ENCODE data around the gene ADAM12.

Gene ADAM12

DNA sequence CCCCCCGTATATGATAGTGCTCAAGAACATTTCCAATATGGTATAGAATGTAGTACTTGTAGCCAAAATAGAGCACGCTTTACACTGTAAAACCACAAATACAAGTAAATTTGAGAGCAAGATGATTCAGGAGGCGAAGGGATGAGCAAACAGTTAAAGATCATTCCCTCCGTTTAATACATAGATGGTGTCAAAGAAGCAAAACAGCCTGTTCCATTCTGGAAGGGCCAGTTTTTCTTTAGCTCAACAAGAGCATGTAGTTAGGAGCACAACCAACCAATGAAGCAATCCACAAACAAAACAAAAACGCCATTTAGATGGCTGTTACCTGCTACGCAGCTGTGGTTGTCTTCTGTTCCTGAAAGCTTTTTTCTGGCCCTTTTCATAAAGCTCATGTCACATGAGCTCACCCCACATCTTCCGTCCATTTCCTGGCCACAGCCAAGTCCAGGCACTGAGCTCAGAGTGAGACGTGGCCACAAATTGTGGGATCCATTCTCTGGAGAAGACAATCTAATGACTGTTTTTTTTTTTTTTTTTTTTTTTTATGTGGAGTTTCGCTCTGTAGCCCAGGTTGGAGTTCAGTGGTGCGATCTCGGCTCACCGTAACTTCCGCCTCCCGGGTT, 306.3 kb downstream of the ADAM12 start:
- DNase-seq (ENCODE audit: low spot score): no peak

DNA sequence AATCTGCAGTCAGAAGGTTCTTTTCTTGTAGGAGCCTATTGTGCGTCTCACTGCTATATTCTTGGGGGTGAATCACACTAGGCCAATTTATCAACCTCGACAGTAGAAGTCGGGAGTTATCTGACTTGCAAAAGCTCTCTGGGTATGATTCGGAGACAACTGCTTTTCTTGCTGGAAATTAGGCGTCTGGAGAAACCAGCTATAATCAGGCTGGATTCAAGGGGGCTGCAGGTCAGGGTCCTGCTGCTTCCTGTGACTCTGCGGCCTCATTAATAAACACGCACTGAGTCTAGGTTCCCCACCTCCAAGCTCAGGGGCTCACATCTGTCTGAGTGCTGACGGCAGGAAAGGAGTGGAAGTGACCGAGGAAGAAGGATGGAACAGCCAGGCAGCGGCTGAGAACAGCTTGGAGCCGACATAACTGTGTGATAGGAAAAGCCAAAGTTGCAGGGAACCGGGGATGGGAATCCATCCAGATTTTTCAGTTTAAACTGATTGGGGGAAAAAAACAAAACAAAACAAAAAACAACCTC, 307.3 kb downstream of the ADAM12 start:
- DNase-seq (ENCODE audit: low spot score): no peak

DNA sequence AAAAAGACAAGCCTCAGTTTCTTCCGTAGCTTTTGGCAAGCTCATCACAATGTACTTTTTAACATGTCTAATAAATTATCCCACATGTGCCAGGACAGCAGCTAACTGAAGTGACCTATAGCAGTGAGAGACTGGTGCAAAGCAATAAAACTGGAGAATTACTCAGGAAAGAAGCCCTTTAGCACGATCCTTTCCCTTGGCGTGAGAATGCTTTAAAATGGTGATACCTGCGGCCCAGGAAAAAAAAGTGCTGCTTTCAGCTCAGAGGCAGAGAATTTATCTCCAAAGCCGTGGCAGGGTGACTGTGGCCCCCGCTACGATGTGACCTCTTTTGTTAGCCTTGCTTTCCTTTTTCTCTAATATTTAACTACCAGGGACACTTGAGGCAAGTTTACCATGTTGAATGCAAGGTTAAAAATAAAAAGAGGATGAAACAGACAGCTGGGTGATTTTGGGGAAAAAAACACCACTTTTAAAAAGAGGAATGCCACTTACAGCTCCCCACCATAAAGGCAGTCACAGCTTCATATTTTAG, 307.9 kb downstream of the ADAM12 start:
- DNase-seq (ENCODE audit: low spot score): no peak

DNA sequence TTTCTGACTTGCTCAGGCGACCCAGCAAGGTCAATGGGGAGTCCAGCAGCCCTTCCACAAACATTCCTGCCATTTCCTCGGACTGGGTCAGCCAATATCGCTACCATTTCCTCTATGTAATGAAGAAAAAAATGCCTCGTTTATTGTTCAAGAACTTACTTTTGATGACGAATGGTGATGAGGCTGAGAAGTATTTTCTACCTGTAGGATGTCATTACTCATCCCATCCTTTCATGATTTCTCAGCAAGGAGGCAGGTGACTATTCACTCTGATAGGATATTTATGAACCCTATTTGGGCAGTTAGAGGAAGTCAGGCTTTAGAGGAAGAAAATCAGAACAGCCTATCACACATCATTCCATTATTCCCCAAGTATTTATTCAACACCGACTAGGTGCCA, 313.3 kb downstream of the ADAM12 start:
- no peak for DNase-seq (ENCODE audit: low spot score)

DNA sequence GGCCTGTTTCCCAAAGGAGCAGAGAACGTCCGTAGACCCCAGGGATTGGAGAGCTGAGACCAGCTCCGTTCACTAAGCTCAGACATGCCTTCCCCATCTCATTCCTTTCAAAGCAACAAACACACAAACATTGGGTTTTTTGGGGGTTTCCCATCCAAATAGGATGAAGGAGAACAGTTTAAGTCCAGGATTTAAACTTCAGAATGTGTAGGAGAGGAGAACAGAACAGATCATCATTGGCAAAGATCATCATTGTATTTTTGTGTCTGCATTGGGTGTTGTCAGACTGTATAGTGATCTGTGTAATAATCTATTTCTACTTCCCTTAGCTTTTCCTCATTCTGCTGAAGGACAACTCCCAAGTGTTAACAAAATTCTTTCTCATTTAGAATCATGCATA, 314.0 kb downstream of the ADAM12 start:
- DNase-seq (ENCODE audit: low spot score): no peak

DNA sequence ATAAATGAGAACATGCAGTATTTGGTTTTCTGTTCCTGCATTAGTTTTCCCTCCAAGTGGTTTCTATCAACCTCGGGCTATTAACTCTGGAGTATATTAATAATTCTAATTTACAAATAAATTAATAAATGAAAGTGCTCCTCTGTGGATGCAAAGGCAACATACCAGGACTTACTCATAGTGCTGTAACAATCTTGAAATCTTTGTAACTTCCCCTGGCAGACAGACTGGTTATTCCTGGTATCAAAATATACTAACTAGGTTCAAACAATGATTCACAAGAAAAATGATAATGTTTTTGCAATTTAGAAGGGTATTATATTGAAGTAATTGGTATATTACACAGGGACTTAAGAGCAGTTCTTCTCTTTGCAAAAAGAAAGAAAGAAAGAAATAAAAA, 314.7 kb downstream of the ADAM12 start:
- DNase-seq (ENCODE audit: low spot score): no peak

DNA sequence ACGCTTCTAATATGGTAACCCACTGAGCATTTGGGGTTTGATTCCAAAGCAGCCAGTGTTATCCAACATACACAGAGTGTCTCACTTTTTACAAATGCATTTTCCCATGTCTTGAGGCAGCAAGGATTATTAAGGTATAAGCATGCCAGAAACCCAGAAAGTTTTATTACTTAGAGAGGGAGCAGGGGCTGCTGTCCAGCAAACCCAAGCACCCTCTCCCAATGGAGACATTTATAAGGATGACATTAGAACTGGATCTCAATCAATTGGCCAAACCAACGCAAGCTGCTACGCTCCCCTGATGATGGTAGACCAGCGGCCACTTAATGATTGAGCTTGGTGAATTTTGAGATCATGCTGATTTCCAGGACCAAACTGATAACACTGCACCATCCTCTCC, 315.7 kb downstream of the ADAM12 start:
- no peak for DNase-seq (ENCODE audit: low spot score)

DNA sequence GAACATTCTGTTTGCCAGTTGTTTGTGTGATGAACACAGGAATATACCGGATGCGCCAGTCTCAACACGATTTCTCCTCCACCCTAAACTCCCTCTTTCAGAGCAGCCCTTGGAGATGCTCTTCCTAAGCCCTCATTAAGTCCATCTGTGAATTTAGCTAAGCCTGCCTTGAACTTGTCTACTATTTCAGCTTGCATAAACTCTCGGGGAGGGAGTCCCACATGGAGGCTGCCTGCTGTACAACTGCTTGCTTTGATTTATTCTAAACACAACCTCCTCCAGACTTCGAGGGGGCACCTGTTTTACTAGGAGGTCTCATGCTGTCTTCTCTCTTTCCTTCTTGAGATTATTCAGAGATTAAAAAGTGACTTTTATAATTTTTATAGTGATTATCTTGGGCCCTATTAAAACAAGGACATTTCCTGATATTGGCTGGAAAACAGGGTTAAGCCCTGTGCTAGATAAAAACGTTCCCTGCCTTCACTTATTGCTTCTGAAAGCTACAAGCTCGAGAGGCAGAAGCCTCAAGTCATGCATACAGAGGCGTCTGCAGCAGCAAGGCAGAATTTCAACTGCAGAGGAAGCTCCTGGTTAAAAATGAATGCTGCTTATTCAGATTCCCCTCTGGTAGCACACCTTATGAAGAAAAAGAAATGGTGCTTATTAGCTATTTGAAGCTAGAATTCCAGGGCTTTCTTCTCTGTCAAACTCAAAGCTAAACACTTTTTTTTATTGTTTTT, 317.6 kb downstream of the ADAM12 start:
- no peak for DNase-seq (ENCODE audit: low spot score)

DNA sequence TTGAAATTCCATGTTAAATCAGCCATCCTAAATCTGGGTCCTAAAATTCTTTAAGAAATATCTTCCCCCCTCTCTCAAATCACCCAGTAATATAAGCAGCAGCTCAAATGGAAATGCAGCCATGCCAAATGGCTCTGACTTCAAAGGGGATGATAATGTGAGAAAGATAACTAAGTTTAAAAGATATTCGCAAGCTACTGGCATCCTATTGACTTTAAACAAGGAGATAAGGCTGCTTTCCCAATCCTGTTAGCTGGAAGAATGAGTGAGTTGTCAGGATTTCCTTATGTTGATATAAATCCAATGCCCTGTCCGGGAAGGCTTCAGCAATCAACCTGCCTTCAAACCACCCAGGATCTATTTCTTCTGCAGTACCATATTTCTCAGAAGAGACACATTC, 320.0 kb downstream of the ADAM12 start:
- no peak for DNase-seq (ENCODE audit: low spot score)

DNA sequence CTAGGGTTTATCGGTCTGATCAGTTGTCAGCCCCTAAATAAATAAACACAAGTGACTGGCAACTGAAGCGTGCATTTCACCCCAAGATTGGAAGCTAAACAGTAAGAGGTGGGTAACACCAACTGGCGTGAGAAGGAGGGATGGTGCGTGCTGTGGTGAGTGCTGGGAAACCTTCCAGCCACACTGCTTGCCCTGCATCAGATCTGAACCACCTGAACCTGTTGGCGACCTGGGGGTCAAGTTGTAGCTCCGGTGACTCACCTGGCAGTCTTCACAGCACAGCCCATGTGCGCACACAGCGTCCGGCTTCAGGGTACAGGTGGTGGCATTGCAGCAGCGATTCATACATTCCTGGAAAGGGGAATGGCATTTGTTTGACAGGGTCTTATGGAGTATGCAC, 321.8 kb downstream of the ADAM12 start:
- DNase-seq (ENCODE audit: low spot score): no peak

DNA sequence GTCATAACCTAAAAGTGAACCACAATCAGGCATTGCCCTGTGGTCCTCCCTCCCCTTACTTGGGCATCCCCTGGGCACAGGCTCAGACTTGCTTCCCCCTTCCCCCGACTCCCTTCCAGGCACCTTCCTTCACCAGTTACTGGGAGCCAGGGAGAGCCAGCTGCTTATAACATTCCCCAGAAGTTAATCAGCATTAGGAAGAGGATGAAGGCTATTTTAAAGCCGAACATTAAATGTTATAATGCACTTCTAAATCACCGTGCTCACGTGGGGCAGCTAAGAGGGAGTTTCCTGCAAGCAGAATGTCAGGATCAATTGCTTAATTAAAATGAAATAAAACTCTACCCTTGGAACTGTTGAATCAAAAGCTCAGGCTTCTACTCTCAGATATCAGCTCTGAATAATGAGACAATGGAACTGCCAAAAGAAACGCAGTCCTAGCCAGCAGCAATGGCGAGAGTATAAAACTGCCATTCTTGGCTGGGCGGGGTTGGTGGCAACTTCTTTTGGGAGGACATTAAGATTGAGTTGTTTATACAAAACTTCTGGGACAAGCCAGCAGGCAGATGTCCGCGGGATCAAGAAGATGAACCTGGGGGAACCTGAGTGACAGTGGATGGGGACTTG, 322.4 kb downstream of the ADAM12 start:
- DNase-seq (ENCODE audit: low spot score): no peak

DNA sequence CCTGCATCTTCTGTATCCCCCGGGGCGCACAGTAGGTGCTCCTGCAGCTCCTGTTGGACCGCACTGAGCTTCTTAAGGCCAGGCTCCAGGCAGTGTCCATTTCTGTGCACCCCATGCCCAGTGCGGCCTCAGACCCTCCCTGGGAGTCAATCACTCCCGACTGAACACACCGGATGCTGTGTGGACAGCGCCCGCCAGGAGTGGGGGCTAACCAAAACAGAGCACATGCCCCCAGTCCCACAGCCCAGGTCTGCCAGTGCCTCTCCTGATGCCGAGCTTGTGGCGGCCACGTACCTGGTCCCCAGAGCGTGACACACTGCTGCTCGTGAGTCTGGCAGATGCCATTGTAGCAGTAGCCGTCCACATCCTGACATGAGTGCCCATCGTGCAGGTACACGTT, 323.8 kb downstream of the ADAM12 start:
- no peak for DNase-seq (ENCODE audit: low spot score)

DNA sequence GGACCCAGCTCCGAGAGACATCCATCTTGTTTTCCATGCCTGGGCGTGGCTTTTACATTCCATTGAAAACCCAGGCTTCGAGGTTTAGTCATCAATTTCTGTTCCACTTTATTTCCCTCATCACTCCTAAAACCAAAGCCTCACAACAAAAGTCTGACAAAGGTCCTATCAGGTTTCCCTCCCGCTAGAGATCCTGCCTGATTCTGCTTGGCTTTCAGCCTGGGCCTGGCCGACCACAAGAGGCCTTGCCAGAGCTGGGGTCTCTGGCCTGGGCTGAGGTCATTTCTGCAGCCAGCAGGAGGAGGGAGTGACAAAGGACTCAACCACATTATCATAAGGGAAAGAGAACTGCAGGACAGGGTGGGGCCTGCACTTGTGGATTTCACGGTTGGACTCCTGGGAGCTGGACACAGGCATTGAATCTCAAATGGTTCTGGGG, 324.9 kb downstream of the ADAM12 start:
- DNase-seq (ENCODE audit: low spot score): no peak

DNA sequence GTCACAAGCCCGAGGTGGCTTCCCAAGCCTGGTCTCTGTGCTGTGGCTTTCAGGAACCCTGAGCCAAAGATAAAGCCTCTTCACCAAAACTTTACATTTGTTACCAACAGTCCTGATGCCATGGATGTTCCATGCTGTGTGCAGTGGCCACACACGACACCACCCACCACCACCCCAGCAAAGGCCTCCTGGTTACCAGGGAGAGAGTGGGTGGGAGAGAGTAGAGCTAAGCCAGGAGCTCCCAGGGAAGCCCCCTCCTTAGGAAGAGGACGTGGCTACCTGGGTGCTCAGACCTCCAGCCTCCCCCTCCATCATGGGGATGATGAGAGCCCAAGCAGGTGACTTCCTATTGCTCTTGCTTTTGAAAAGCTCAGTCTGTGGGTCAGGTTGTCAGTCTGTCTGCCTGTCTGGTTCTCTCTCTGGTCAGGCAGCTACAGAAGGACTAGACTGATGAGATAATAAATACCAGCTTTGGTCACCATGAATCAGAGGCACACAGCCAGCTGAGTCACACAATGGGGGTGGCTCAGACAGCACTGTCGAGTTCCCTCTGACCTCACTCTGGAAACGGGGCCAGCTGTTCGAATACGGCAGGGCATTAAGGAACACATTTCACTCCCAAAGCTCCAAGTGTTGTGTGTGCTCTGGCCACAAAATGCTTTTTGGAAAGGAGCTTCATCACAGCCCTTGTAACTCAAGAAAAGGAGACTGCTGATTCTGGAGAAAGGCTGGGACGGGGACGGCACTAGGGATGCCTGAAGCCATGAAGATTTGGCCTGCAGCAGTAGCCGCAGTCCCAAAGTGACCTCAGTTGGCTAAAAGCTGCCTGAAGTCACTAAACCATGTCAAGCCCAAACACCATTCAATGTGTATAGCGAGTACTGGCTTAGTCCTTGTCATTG, 325.9 kb downstream of the ADAM12 start:
- no peak for DNase-seq (ENCODE audit: low spot score)

DNA sequence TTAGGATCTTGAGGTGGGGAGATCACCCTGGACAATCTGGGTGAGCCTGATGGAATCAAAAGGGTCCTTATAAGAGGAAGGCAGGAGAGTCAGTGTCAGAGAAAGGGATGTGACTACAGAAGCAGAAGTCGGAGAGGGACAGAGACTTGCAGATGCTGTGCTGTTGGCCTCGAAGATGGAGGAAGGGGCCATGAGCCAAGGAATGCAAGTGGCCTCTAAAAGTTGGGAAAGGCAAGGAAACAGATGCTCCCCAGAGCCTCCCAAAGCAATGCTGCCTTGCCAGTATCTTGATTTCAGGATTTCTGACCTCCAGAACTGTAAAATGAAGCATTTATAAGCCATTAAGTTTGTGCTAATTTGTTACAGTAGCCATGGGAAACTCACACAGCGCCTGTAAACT, 326.8 kb downstream of the ADAM12 start:
- no peak for DNase-seq (ENCODE audit: low spot score)

DNA sequence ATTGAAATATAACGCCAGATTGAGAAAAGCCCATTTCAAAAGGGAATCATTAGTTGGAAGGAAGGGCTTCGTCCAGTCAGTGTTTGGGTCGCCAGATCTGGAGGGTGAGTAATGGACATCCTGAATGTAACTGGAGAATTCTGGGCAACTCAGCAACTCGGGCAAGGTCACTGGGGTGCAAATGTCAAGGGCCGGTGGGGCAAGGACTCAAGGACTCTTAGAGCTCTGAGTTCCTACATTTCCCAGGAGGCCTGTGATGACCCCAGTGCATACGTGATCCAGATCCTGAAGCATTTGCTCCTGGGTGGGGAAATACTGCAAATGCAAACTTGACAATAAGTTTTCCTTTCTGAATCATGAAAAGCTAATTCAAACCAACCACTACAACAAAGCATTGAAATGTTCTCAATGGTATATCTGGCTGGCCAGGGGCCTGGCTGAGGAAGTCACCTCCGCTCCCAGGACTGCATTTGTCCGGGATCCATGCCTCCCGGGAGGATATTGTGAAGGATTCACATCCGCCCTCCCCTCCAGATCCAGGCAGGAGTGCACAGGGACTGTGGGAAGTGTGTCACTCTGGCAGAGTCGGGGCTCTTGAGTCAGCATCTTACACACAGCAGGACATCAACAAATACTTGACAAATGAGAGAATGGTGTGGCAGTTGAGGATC, 327.9 kb downstream of the ADAM12 start:
- DNase-seq (ENCODE audit: low spot score): no peak

DNA sequence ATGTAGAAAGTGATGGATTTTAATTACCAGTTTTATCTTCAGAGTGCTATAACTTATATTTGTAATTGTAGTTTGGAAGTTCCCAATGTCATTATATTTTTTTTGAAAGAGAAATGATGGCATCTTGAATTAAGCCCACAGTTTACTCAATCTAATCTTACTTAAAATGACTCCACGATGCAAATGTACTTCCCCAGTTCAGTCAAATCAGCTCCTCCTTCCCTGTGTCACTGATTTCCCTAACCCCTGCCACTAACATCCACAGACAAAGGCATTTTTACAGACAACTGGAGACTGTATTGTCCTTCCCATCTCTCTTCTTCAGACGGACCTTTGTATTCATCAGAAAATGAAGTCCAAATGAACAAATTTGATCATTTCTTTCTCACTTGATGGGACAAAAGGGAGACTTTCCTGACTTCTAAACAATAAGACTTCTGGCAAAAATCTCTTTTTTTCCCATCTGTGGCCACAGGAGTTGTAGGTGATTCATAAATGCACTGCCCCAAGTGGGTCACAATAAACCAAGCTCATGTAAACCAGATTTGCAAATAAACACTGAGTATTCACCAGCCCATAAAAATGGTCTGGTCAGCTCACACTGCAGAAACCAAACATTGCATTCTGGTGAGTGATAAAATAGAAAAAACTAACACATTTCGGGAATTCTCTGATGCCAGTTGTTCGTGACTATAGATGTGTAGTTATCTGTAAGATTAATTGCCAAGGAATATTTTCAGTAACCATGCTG, 329.0 kb downstream of the ADAM12 start:
- DNase-seq (ENCODE audit: low spot score): no peak

DNA sequence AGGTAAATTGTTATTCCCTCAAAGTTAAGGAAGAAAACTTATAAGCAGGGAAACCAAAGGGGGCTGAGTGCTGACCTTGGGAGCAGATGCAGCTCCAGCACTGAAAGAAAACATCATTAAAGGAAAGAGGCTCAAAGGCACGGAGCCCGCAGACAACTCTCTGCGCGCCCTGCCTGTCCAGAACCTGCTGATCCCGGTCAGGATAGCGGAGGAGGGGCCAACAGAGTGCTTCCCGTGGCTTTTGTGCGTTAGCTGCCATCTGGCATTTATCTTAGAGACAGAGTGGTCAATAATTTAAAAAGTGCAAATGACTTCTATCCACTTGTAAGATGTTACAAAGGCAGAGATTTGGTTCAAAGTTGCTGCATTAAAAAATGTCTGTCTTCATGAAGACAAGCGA, 329.8 kb downstream of the ADAM12 start:
- DNase-seq (ENCODE audit: low spot score): no peak

DNA sequence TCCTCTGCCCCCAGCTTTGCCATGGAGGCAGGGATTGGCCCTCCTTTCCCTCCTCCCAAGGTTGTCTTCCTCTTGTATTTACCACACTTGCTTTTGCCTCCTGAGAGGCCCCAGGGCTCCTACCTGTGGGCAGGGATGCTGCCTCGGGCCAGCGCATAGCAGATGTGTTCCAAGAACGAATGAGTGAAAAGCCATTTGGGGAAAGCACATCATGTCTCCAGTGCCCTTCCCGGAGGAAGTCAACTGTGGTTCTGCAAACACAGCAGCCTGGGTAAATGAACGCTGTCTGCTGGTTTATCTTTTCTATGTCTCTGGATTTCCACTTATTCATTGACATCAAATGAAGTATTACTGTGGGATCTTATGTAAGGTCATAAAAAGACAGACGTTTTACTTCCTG, 330.2 kb downstream of the ADAM12 start:
- DNase-seq (ENCODE audit: low spot score): no peak

DNA sequence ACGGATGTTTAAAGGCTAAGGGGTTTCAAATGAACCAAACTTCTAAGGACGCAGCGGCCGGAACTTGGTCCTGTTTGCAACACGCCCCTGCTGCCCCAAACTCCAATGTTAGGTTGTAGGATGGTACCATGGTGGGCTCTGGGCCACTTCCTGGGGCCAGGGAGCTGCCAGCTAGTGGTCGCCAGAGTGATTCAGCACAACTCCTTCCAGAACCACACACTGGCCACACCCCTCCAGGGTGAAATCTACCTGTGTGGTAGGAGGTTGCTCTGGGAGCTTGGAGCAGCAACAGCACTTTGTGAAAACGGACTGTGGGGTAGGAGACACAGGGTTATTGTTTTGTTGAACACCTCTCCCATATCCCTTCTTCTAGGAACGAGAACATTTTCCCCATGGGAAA, 330.8 kb downstream of the ADAM12 start:
- no peak for DNase-seq (ENCODE audit: low spot score)

DNA sequence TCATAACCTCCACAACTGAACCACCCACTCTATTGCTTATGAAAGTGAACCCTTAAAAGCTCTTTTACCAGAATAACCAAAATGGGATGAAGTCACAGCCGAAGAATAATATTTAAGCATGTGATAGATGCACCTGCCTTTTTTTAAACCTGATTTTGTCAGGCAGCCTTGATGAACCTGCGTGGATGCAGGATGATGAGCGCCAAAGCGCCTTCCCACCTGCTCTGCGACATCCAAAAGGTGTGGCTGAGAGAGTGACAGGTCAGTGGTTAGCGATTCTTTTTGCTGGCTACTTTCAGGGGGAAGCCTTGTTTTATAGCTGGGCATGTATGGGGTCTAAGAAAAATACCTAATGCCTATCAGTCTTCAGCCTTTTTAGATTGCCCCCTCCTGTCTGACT, 334.1 kb downstream of the ADAM12 start:
- no peak for DNase-seq (ENCODE audit: low spot score)

Measured in HuH-7.5 (cell line).